B cell (primary cell): ENCODE data around the gene CCDC134.

Experiments
- CTCF ChIP-seq: fragments of 200-600 bp; IDR thresholded peaks from one replicate; pipeline ENCODE4 v1.8.0; 2022; ENCODE audit warnings: antibody characterized with exemption, mild to moderate bottlenecking
- EZH2 ChIP-seq: IDR thresholded peaks from 2 replicates; pipeline ENCODE4 v1.6.1; 2012; ENCODE audit warnings: borderline replicate concordance, low read depth, mild to moderate bottlenecking, moderate library complexity, low read length; ENCODE audit not compliant: insufficient read depth, poor library complexity, severe bottlenecking

- TF ChIP-seq CTCF (no peak), EZH2 (no peak)
These were observed 15.8 kb downstream of the CCDC134 start for GRCh38 chr22:41816241-41816640.
